K562 (cell line): ENCODE results near the gene COL13A1. TPM values are rescaled to one million over a fixed set of nuclear protein-coding genes. Genes with fewer than 3 reads are reported as not detected.

ENCODE experiments used
- ATAC-seq: fragments of 200-7000 bp; cut with Tn5 transposase; 3 replicates; pipeline ENCODE4 v1.9.1; 2020; ENCODE audit warnings: moderate library complexity
- BruUV-seq: library from RNA; stranded (reverse); fragments of 400-500 nt; replicated peaks from 2 replicates; lab custom pipeline; 2021; lab: Mats Ljungman, UMichigan
- CTCF ChIA-PET: fragments of 300-600 bp; formaldehyde crosslinking; extraction: SDS; loops from one replicate; lab custom pipeline; 2021; ENCODE audit warnings: low intra/inter-chr PET ratio; lab: Yijun Ruan, JAX
- POLR2A ChIA-PET: fragments of 300-600, 350-650 bp; sonication (Branson Sonifier 250); formaldehyde crosslinking; extraction: SDS; loops from one replicate; lab custom pipeline; 2021; ENCODE audit warnings: antibody characterized with exemption, inconsistent platforms; lab: Yijun Ruan, JAX
- DNase-seq, 4 experiments: peaks; one replicate each; pipeline versions ENCODE4 v3.0.0 to v3.0.0-alpha.2; 2011 to 2018; ENCODE audit warnings: low spot score in 3 of 4, mixed read lengths in 3 of 4; ENCODE audit errors: extremely low read depth in 1 of 4
- FAIRE-seq: peaks from 2 replicates; lab custom pipeline; 2011; peaks lifted over from hg19 to GRCh38; lab: Jason Lieb, UNC
- H2AFZ ChIP-seq: 2 replicates; pipeline ENCODE4 v1.6.0; 2011; ENCODE audit warnings: low read depth, low read length, control low read depth, inconsistent platforms
- H3K27ac ChIP-seq: fragments of 200-600 bp; 3 replicates; pipeline ENCODE4 v1.8.0; 2011; ENCODE audit warnings: low read depth, mild to moderate bottlenecking, control low read depth, inconsistent platforms, low read length, moderate library complexity, mixed read lengths; ENCODE audit errors: extremely low read depth
- H3K27me3 ChIP-seq, 2 experiments: fragments of 300-600 bp in 1 of 2; 2 replicates in 1 of 2; 3 replicates in 1 of 2; pipeline versions ENCODE4 v1.6.0 to v1.8.0; 2011; ENCODE audit warnings: inconsistent platforms in 2 of 2, low read length in 2 of 2, mild to moderate bottlenecking in 1 of 2, mixed read lengths in 1 of 2, moderate library complexity in 1 of 2; ENCODE audit not compliant: control insufficient read depth in 2 of 2, insufficient read depth in 2 of 2
- H3K36me3 ChIP-seq: fragments of 300-600 bp; 3 replicates; pipeline ENCODE4 v1.8.0; 2011; ENCODE audit warnings: mild to moderate bottlenecking, low read length, inconsistent platforms; ENCODE audit not compliant: control insufficient read depth, insufficient read depth
- H3K4me1 ChIP-seq, 2 experiments: fragments of 200-600 bp in 1 of 2; replicated peaks in 1 of 2; 2 replicates in 1 of 2; 3 replicates in 1 of 2; pipeline versions ENCODE4 v1.5.1 to v1.8.0; 2011; ENCODE audit warnings: inconsistent platforms in 2 of 2, low read length in 2 of 2, mild to moderate bottlenecking in 1 of 2, mixed read lengths in 1 of 2, moderate library complexity in 1 of 2; ENCODE audit not compliant: control insufficient read depth in 2 of 2, insufficient read depth in 2 of 2
- H3K4me2 ChIP-seq: 2 replicates; pipeline ENCODE4 v1.6.1; 2011; ENCODE audit warnings: low read length, control low read depth, inconsistent platforms, mixed read lengths; ENCODE audit not compliant: insufficient read depth
- H3K4me3 ChIP-seq: fragments of 200-600 bp; sonication (generic), shearing (Covaris generic); 2 replicates; pipeline ENCODE4 v1.5.1; 2016; ENCODE audit warnings: control low read depth, inconsistent platforms
- H3K79me2 ChIP-seq: fragments of 200-600 bp; 3 replicates; pipeline ENCODE4 v1.8.0; 2011; ENCODE audit warnings: low read length, inconsistent platforms; ENCODE audit not compliant: control insufficient read depth, insufficient read depth
- H3K9ac ChIP-seq, 2 experiments: 2 replicates each; pipeline versions ENCODE4 v1.6.0 to v1.6.1; 2011; ENCODE audit warnings: low read depth in 2 of 2, low read length in 2 of 2, control low read depth in 1 of 2, inconsistent platforms in 1 of 2, mild to moderate bottlenecking in 1 of 2, mixed read lengths in 1 of 2; ENCODE audit not compliant: insufficient read depth in 1 of 2
- H3K9me1 ChIP-seq: one replicate; pipeline ENCODE4 v1.6.0; 2011; ENCODE audit warnings: inconsistent platforms, mild to moderate bottlenecking, low read length, moderate library complexity; ENCODE audit not compliant: control insufficient read depth, insufficient read depth
- H3K9me3 ChIP-seq: replicated peaks from 2 replicates; pipeline ENCODE4 v1.5.1; 2011; ENCODE audit warnings: low read depth, low read length, inconsistent platforms; ENCODE audit not compliant: control insufficient read depth, insufficient read depth
- H4K20me1 ChIP-seq: replicated peaks from 2 replicates; pipeline ENCODE4 v1.6.1; 2011; ENCODE audit warnings: low read length, inconsistent platforms, mixed read lengths; ENCODE audit not compliant: control insufficient read depth, insufficient read depth
- CBX8 ChIP-seq: fragments of 200-600 bp; sonication (generic); IDR thresholded peaks from 2 replicates; pipeline ENCODE4 v1.6.1; 2012; ENCODE audit warnings: borderline replicate concordance, mixed run types, low read depth, mild to moderate bottlenecking, moderate library complexity, mixed read lengths, low read length, control low read depth, inconsistent platforms; ENCODE audit not compliant: poor library complexity, severe bottlenecking; ENCODE audit errors: extremely low read depth
- RBM14 ChIP-seq: fragments of 200-400 bp; formaldehyde crosslinking; IDR thresholded peaks from 2 replicates; pipeline ENCODE4 v1.6.1; 2018; ENCODE audit warnings: low read depth, mild to moderate bottlenecking, low read length, moderate library complexity, borderline replicate concordance; ENCODE audit not compliant: insufficient read depth
- RNF2 ChIP-seq: sonication (generic); IDR thresholded peaks from 2 replicates; pipeline ENCODE4 v1.6.1; 2016
- WGBS: fragments of 100-300 bp; shearing (Covaris generic); methylation state at CpG from one replicate; pipeline ENCODE4 v1.1.6; 2016; ENCODE audit warnings: low coverage, mixed read lengths; ENCODE audit not compliant: insufficient coverage; ENCODE audit errors: missing lambda C conversion rate; 5-methylcytosine and 5-hydroxymethylcytosine counted together
- in situ Hi-C: fragments of 300-500 bp; cut with MboI; formaldehyde crosslinking; loops from 4 replicates; pipeline ENCODE4 v1.15.0; 2018; ENCODE audit warnings: inconsistent platforms, mixed read lengths
- intact Hi-C: fragments of 100-400 bp; cut with micrococcal nuclease; formaldehyde crosslinking; loops from 2 replicates; pipeline ENCODE4 v1.14.2; 2022
- polyA plus RNA-seq, 8 experiments: library from polyadenylated mRNA; depleted of rRNA in 4 of 8; stranded (reverse) in 5 of 8; unstranded in 3 of 8; fragments of >200 nt; fragmentation: Nextera tagmentation in 2 of 8; fragmentation: Illumina TruSeq in 1 of 8; extraction: Ambion mirVana in 2 of 8; extraction: Trizol in 1 of 8; gene quantifications; 2 replicates each; pipeline versions ENCODE4 v1.2.1 to v1.2.3, GENCODE V29; 2011 to 2014; ENCODE audit warnings: inconsistent platforms in 1 of 8, missing spikeins in 1 of 8
- total RNA-seq, 7 experiments: library from RNA; depleted of rRNA in 6 of 7; stranded (reverse); fragments of >200 nt in 6 of 7; fragmentation: Illumina TruSeq in 2 of 7; extraction: Trizol in 2 of 7; gene quantifications; 2 replicates each; pipeline versions ENCODE4 v1.2.1 to v1.2.3, GENCODE V29; 2011 to 2021; ENCODE audit warnings: low replicate concordance in 1 of 7

Gene COL13A1
- total and polyA plus RNA-seq, 9 of the 15 experiments (the other 6 are each of a cell fraction or from before 2014, with no cell fraction given), result not detected

- intact Hi-C loops, result no loop called here
- Histone ChIP-seq H4K20me1 (peaks cover 5% of the 10 kb centered on the region; the same call in 1 of the 2 replicates), H3K4me1 (0 out of 5 replicates have a peak, but pooled peaks cover 0 to 3% of the 10 kb centered on the region in 2 experiments), H3K9ac (no peak overlapping the region), H3K79me2 (no peaks in the 10 kb centered on the region), H3K4me3 (no peak overlapping the region), H2AFZ (no peak overlapping the region), H3K4me2 (no peak overlapping the region), H3K9me3 (no peaks in the 10 kb centered on the region), H3K36me3 (no peaks in the 10 kb centered on the region), H3K9me1 (no peaks in the 10 kb centered on the region), H3K27me3 (peaks cover 9 to 42% of the 10 kb centered on the region in 2 experiments; a peak in 3 of 5 replicates), H3K27ac (no peak overlapping the region)
- in situ Hi-C loops, result no loop called here
- BruUV-seq, result no TSS peak
- ChIA-PET POLR2A (interaction anchor here (0.6 to 0.7 kb wide), 2 partner anchors 14 to 49 kb away, joined by 3 to 4 read pairs; no protein-coding TSS in a partner anchor), CTCF (no interaction called here)
- DNase-seq, result no peak
- no peak for TF ChIP-seq RBM14
- no peak for TF ChIP-seq RNF2
- no peak for FAIRE-seq
- 5% methylated on average over 4 of the region's 4 CpGs for WGBS
- ATAC-seq, result no peak
Observed at GRCh38 chr10:69939481-69939880, 137.8 kb downstream of the COL13A1 start.

GRCh38 chr10:69941730-69942129, 140.0 kb downstream of the COL13A1 start:
- no peak overlapping the region for H3K9ac ChIP-seq
- H3K27ac ChIP-seq, result no peak overlapping the region
- H3K9me1 ChIP-seq, result no peaks in the 10 kb centered on the region
- WGBS, result under 1% methylated on average over 10 of the region's 11 CpGs
- no peak overlapping the region for H3K4me3 ChIP-seq
- no peak overlapping the region for H2AFZ ChIP-seq
- H3K4me1 ChIP-seq, result 0 out of 5 replicates have a peak, but pooled peaks cover 0 to 3% of the 10 kb centered on the region in 2 experiments
- POLR2A ChIA-PET, result interaction anchor here (0.5 kb wide), 1 partner anchor 499 kb away, joined by 3 read pairs; no protein-coding TSS in a partner anchor
- FAIRE-seq, result no peak
- CTCF ChIA-PET, result no interaction called here
- in situ Hi-C loops (no loop called here), intact Hi-C loops (no loop called here)
- no peaks in the 10 kb centered on the region for H3K9me3 ChIP-seq
- no peak for DNase-seq
- H3K36me3 ChIP-seq, result no peaks in the 10 kb centered on the region
- H4K20me1 ChIP-seq, result peaks cover 9% of the 10 kb centered on the region; the same call in 1 of the 2 replicates
- no TSS peak for BruUV-seq
- peaks cover 9 to 47% of the 10 kb centered on the region in 2 experiments; a peak in 4 of 5 replicates for H3K27me3 ChIP-seq
- no peak; the same call in 2 of the 3 replicates for ATAC-seq
- no peaks in the 10 kb centered on the region for H3K79me2 ChIP-seq
- H3K4me2 ChIP-seq, result no peak overlapping the region
- no peak for TF ChIP-seq CBX8
